CD14-positive monocyte (primary cell): ENCODE measurements around the gene SMNDC1. TPM values are rescaled to one million over a fixed set of nuclear protein-coding genes. Genes with fewer than 3 reads are reported as not detected.

Source experiments
- DNase-seq, 3 donors: peaks; one replicate each; pipeline ENCODE4 v3.0.0-alpha.2; 2011 to 2022
- H2AFZ ChIP-seq: 2 replicates; pipeline ENCODE4 v1.6.0; 2012; ENCODE audit warnings: mild to moderate bottlenecking, low read depth, low read length, inconsistent platforms; ENCODE audit not compliant: insufficient read depth, poor library complexity, severe bottlenecking
- H3K27ac ChIP-seq, 2 donors: 1 replicate in 1 of 2; 2 replicates in 1 of 2; pipeline ENCODE4 v1.5.1; 2012 to 2013; ENCODE audit warnings: low read length in 2 of 2, control low read depth in 1 of 2, inconsistent platforms in 1 of 2, low read depth in 1 of 2, mild to moderate bottlenecking in 1 of 2
- H3K27me3 ChIP-seq, 2 donors: one replicate each; pipeline versions ENCODE4 v1.6.0 to v1.6.1; 2011 to 2013; ENCODE audit warnings: low read length in 2 of 2; ENCODE audit not compliant: control insufficient read depth in 2 of 2, insufficient read depth in 2 of 2
- H3K36me3 ChIP-seq, 2 donors: replicated peaks in 1 of 2; 1 replicate in 1 of 2; 2 replicates in 1 of 2; pipeline versions ENCODE4 v1.5.1 to v1.6.1; 2012 to 2013; ENCODE audit warnings: low read length in 2 of 2, control low read depth in 1 of 2, inconsistent platforms in 1 of 2, mild to moderate bottlenecking in 1 of 2; ENCODE audit not compliant: insufficient read depth in 2 of 2, control insufficient read depth in 1 of 2
- H3K4me1 ChIP-seq, 2 donors: 1 replicate in 1 of 2; 2 replicates in 1 of 2; pipeline versions ENCODE4 v1.5.1 to v1.6.1; 2012 to 2013; ENCODE audit warnings: low read length in 2 of 2, control low read depth in 1 of 2, inconsistent platforms in 1 of 2, mild to moderate bottlenecking in 1 of 2, moderate library complexity in 1 of 2; ENCODE audit not compliant: insufficient read depth in 2 of 2, control insufficient read depth in 1 of 2
- H3K4me2 ChIP-seq: replicated peaks from 2 replicates; pipeline ENCODE3; 2012; ENCODE audit warnings: low read length, moderate library complexity, mild to moderate bottlenecking; ENCODE audit not compliant: poor library complexity, severe bottlenecking; ENCODE audit errors: extremely low read depth
- H3K4me3 ChIP-seq, 3 experiments: fragments of 200-600 bp in 1 of 3; sonication (generic) in 1 of 3; replicated peaks in 1 of 3; 1 replicate in 2 of 3; 2 replicates in 1 of 3; pipeline ENCODE4 v1.5.1; 2011 to 2013; ENCODE audit warnings: low read length in 3 of 3, mild to moderate bottlenecking in 3 of 3, control low read depth in 2 of 3, low read depth in 2 of 3, inconsistent platforms in 1 of 3, moderate library complexity in 1 of 3
- H3K79me2 ChIP-seq: 2 replicates; pipeline ENCODE4 v1.6.0; 2012; ENCODE audit warnings: mild to moderate bottlenecking, control low read depth, inconsistent platforms, low read length, moderate library complexity; ENCODE audit not compliant: insufficient read depth
- H3K9ac ChIP-seq: 2 replicates; pipeline ENCODE4 v1.6.0; 2017; ENCODE audit warnings: low read length, mild to moderate bottlenecking; ENCODE audit not compliant: insufficient read depth, poor library complexity, severe bottlenecking
- H3K9me3 ChIP-seq, 2 donors: replicated peaks in 1 of 2; 1 replicate in 1 of 2; 2 replicates in 1 of 2; pipeline versions ENCODE4 v1.5.1 to v1.6.1; 2012 to 2013; ENCODE audit warnings: low read length in 2 of 2, control low read depth in 1 of 2; ENCODE audit not compliant: control insufficient read depth in 1 of 2, insufficient read depth in 1 of 2
- H4K20me1 ChIP-seq: 2 replicates; pipeline ENCODE4 v1.6.0; 2012; ENCODE audit warnings: mild to moderate bottlenecking, low read length, control low read depth, moderate library complexity; ENCODE audit not compliant: insufficient read depth
- H3K27ac Mint-ChIP-seq, 7 donors: one replicate each; pipeline ENCODE4 v1.8.0; 2020; ENCODE audit warnings: mild to moderate bottlenecking in 7 of 7, mixed read lengths in 7 of 7, moderate library complexity in 6 of 7, inconsistent platforms in 2 of 7
- H3K27me3 Mint-ChIP-seq, 3 donors: one replicate each; pipeline ENCODE4 v1.8.0; 2021 to 2022; ENCODE audit warnings: low read depth in 3 of 3, mild to moderate bottlenecking in 3 of 3, mixed read lengths in 3 of 3, moderate library complexity in 3 of 3, inconsistent platforms in 1 of 3
- H3K36me3 Mint-ChIP-seq, 2 donors: one replicate each; pipeline ENCODE4 v1.8.0; 2020; ENCODE audit warnings: mixed read lengths in 2 of 2, inconsistent platforms in 1 of 2, mild to moderate bottlenecking in 1 of 2
- H3K4me1 Mint-ChIP-seq: one replicate; pipeline ENCODE4 v1.8.0; 2020; ENCODE audit warnings: mild to moderate bottlenecking, mixed read lengths
- H3K4me3 Mint-ChIP-seq, 2 donors: one replicate each; pipeline ENCODE4 v1.8.0; 2020; ENCODE audit warnings: mild to moderate bottlenecking in 2 of 2, mixed read lengths in 2 of 2, moderate library complexity in 1 of 2
- H3K9me3 Mint-ChIP-seq, 7 donors: one replicate each; pipeline ENCODE4 v1.8.0; 2020 to 2022; ENCODE audit warnings: mixed read lengths in 7 of 7, mild to moderate bottlenecking in 6 of 7, moderate library complexity in 6 of 7, inconsistent platforms in 2 of 7
- WGBS: methylation state at CpG from one replicate; pipeline ENCODE4 v1.1.5; 2013; ENCODE audit warnings: missing lambda C conversion rate; ENCODE audit not compliant: insufficient coverage; 5-methylcytosine and 5-hydroxymethylcytosine counted together
- intact Hi-C, 2 donors: fragments of 100-400 bp; cut with micrococcal nuclease; formaldehyde crosslinking; loops; one replicate each; pipeline versions ENCODE4 v1.15.0 to v1.15.1; 2023
- polyA plus RNA-seq, 3 donors: library from polyadenylated mRNA; depleted of rRNA in 1 of 3; unstranded in 2 of 3; stranded (reverse) in 1 of 3; fragments of 300-500 nt in 2 of 3; fragments of >200 nt in 1 of 3; fragmentation: Illumina TruSeq in 2 of 3; gene quantifications; 1 replicate in 2 of 3; 2 replicates in 1 of 3; pipeline ENCODE4 v1.2.3, GENCODE V29; 2012 to 2021
- TF ChIP-seq, protein P1 (sequence below): fragments of 200-600 bp; IDR thresholded peaks from one replicate; pipeline ENCODE4 v1.8.0; 2022; ENCODE audit warnings: antibody characterized with exemption, mild to moderate bottlenecking

The SMNDC1 gene
- polyA plus RNA-seq, 3 donors: 15.6 to 18.2 (median 16.4) TPM

DNA sequence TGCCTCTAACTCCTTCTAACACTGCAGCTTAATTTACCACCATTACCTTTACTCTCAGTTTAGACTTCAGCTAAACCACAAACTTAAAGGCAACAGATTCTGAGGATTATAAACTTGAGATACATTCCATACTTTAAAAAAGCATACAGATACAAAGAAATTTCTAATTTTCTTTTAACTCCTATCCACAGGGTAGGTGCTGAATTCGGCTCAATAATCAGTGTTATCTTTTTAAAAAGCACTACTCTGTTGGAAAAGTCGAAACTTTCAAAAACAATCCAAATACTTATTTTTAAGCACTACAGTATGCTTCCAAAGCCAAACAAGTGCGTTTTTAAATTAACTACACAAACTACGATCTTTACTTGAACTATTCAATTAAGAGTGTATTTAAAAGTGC, 1.0 kb downstream of the SMNDC1 start:
- H3K27ac Mint-ChIP-seq: peak overlapping the region in 6 of 7 donors; percentile 75 to 97 (median 94)
- H4K20me1 ChIP-seq: peaks cover 41% of the 10 kb centered on the region
- no peaks in the 10 kb centered on the region for H3K9me3 ChIP-seq
- H3K9ac ChIP-seq: peak overlapping the region; percentile 97
- peaks cover 46% of the 10 kb centered on the region for H3K4me1 Mint-ChIP-seq
- H3K4me2 ChIP-seq: peak overlapping the region; percentile 81
- H3K79me2 ChIP-seq: peaks cover 61% of the 10 kb centered on the region
- peak overlapping the region; percentile 89 for H2AFZ ChIP-seq
- peaks cover 26 to 45% of the 10 kb centered on the region in 2 donors for H3K4me1 ChIP-seq
- TF ChIP-seq, protein P1, sequence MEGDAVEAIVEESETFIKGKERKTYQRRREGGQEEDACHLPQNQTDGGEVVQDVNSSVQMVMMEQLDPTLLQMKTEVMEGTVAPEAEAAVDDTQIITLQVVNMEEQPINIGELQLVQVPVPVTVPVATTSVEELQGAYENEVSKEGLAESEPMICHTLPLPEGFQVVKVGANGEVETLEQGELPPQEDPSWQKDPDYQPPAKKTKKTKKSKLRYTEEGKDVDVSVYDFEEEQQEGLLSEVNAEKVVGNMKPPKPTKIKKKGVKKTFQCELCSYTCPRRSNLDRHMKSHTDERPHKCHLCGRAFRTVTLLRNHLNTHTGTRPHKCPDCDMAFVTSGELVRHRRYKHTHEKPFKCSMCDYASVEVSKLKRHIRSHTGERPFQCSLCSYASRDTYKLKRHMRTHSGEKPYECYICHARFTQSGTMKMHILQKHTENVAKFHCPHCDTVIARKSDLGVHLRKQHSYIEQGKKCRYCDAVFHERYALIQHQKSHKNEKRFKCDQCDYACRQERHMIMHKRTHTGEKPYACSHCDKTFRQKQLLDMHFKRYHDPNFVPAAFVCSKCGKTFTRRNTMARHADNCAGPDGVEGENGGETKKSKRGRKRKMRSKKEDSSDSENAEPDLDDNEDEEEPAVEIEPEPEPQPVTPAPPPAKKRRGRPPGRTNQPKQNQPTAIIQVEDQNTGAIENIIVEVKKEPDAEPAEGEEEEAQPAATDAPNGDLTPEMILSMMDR: no peak
- peak overlapping the region in 1 of 2 donors; percentile 91 for H3K27ac ChIP-seq
- peak overlapping the region; percentile 67 to 89 (median 88) for H3K4me3 ChIP-seq
- peaks cover 0 to 4% (median 0%) of the 10 kb centered on the region in 3 donors for H3K27me3 Mint-ChIP-seq
- no peaks in the 10 kb centered on the region for H3K27me3 ChIP-seq
- WGBS: 40% methylated on average over 1 of the region's 4 CpGs
- H3K4me3 Mint-ChIP-seq: peak overlapping the region; percentile 94 to 98
- peaks cover 45 to 46% of the 10 kb centered on the region in 2 donors for H3K36me3 ChIP-seq
- DNase-seq: no peak
- H3K36me3 Mint-ChIP-seq: peaks cover 35 to 36% of the 10 kb centered on the region in 2 donors
- intact Hi-C loops: loop anchor here (5.0 to 10.0 kb wide), 2 partner anchors 261 to 614 kb away; partner anchors contain the start of genes BBIP1 (in 1 of the 2), SHOC2 (in 1 of the 2) and SMC3 (in 1 of the 2)
- H3K9me3 Mint-ChIP-seq: peaks cover 0 to 3% (median 0%) of the 10 kb centered on the region in 7 donors

DNA sequence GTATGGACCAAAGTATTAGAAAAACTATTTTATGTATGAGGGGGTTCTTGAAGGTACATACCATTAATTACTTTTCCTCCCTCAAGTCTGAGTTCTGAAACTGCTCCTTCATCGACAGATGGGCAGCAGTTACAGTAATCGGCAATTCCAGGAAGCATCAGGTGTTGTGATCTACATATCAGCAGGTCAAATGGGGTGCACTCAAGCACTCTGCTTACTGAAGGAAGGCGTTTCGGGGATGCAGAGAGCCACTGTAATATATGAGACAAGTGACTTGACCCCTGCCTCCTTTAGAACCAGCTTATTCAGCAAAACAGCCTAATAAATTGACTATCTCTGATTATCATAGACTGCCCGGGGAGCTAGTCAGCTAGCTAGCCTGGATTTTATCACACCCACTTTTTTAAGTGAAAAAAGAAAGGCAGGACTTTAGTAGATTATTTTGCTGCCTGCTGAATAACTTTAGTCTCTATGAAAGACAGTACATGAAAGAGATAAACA, 4.2 kb downstream of the SMNDC1 start:
- H3K27ac Mint-ChIP-seq: peak overlapping the region in 4 of 7 donors; percentile 26 to 77 (median 60)
- H3K79me2 ChIP-seq: peaks cover 68% of the 10 kb centered on the region
- no peak overlapping the region for H3K4me3 Mint-ChIP-seq
- H3K9ac ChIP-seq: no peak overlapping the region
- H3K27ac ChIP-seq: peak overlapping the region in 1 of 2 donors; percentile 5
- TF ChIP-seq, protein P1: no peak
- 100% methylated on average over 4 of the region's 5 CpGs for WGBS
- no peak overlapping the region for H3K4me2 ChIP-seq
- DNase-seq: no peak
- peaks cover 73 to 76% of the 10 kb centered on the region in 2 donors for H3K36me3 ChIP-seq
- intact Hi-C loops: loop anchor here (5.0 to 10.0 kb wide), 2 partner anchors 264 to 617 kb away; partner anchors contain the start of genes BBIP1 (in 1 of the 2), SHOC2 (in 1 of the 2) and SMC3 (in 1 of the 2)
- no peak overlapping the region for H2AFZ ChIP-seq
- no peaks in the 10 kb centered on the region for H3K27me3 ChIP-seq
- H4K20me1 ChIP-seq: peaks cover 67% of the 10 kb centered on the region
- peaks cover 38% of the 10 kb centered on the region for H3K4me1 Mint-ChIP-seq
- peaks cover 0 to 4% (median 2%) of the 10 kb centered on the region in 3 donors for H3K27me3 Mint-ChIP-seq
- H3K36me3 Mint-ChIP-seq: peaks cover 65% of the 10 kb centered on the region in 2 donors
- no peaks in the 10 kb centered on the region for H3K9me3 ChIP-seq
- no peak overlapping the region for H3K4me3 ChIP-seq
- no peaks in the 10 kb centered on the region for H3K9me3 Mint-ChIP-seq
- peaks cover 21 to 35% of the 10 kb centered on the region in 2 donors for H3K4me1 ChIP-seq
